Measurements from ENCODE around the gene SCFD2. TPM values are rescaled to one million over a fixed set of nuclear protein-coding genes. Genes with fewer than 3 reads are reported as not detected.
"Not testable (repeated sequence)": the region's sequence is repeated elsewhere in the genome, so short reads cannot be mapped to it uniquely, and the experiment has no call there.

Gene SCFD2
- total RNA-seq, 1 donor from 2014 or later = 14.3 TPM

DNA sequence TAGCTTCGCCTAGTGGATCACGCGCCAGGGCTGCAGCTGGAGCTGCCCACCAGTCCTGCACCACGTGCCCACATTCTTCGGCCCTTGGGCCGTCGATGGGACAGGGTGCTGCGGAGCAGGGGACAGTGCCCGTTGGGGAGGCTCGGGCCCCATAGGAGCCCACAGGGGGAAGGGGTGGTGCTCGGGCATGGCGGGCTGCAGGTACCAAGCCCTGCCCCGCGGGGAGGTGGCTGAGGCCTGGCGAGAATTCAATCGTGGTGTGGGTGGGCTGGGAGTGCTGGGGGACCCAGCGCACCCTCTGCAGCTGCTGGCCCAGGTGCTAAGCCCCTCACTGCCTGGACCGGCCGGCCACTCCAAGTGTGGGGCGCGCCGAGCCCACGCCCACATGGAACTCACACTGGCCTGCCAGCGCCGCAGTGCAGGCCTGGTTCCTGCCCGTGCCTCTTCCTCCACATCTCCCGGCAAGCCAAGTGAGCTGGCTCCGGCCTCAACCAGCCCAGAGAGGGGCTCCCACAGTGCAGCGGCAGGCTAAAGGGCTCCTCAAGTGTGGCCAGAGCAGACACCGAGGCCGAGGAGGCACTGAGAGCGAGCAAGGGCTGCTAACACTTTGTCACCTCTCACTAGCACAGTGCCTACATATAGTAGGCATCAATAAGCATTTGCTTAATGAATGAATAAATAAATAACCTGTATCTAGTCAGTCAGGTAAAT lies 11.7 kb downstream of the SCFD2 start:
- Histone ChIP-seq H3K27me3 (no peaks in the 10 kb centered on the region), H3K9me3 (no peaks in the 10 kb centered on the region), H3K36me3 (peaks cover 16% of the 10 kb centered on the region), H3K4me3 (no peak overlapping the region), H3K4me1 (no peaks in the 10 kb centered on the region), H3K27ac (no peak overlapping the region)
- intact Hi-C loops (cut with DNase I) = no loop called here
- TF ChIP-seq, protein P1, sequence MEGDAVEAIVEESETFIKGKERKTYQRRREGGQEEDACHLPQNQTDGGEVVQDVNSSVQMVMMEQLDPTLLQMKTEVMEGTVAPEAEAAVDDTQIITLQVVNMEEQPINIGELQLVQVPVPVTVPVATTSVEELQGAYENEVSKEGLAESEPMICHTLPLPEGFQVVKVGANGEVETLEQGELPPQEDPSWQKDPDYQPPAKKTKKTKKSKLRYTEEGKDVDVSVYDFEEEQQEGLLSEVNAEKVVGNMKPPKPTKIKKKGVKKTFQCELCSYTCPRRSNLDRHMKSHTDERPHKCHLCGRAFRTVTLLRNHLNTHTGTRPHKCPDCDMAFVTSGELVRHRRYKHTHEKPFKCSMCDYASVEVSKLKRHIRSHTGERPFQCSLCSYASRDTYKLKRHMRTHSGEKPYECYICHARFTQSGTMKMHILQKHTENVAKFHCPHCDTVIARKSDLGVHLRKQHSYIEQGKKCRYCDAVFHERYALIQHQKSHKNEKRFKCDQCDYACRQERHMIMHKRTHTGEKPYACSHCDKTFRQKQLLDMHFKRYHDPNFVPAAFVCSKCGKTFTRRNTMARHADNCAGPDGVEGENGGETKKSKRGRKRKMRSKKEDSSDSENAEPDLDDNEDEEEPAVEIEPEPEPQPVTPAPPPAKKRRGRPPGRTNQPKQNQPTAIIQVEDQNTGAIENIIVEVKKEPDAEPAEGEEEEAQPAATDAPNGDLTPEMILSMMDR (IDR thresholded peaks at IDR 0.05) = no peak
- ATAC-seq (peak; percentile 42), DNase-seq (no peak)

DNA sequence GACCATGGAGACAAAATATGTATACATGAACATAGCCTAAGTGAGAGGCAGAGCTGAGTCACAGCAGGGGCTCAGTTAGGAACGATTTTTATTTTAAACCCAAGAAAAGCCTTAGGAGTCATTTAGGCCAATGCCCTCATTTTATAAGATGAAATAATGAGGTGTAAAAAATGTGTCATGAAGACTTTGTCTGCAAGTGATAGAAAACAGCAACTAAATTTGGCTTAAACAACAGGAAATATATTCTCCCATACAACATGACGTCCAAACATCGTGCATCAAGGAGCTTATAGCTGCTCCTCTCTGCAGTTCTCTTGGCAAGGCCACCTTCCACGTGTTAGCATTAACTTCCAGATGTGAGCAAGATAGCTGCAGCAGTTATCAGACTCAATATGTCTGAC lies 16.8 kb downstream of the SCFD2 start:
- TF ChIP-seq, protein P1 (IDR thresholded peaks at IDR 0.05) = no peak
- no peak for DNase-seq
- Histone ChIP-seq H3K4me1 (no peaks in the 10 kb centered on the region), H3K4me3 (no peak overlapping the region), H3K27me3 (no peaks in the 10 kb centered on the region), H3K9me3 (no peaks in the 10 kb centered on the region), H3K36me3 (peaks cover 16% of the 10 kb centered on the region), H3K27ac (no peak overlapping the region)
- intact Hi-C loops (cut with DNase I) = no loop called here
- ATAC-seq = no peak

DNA sequence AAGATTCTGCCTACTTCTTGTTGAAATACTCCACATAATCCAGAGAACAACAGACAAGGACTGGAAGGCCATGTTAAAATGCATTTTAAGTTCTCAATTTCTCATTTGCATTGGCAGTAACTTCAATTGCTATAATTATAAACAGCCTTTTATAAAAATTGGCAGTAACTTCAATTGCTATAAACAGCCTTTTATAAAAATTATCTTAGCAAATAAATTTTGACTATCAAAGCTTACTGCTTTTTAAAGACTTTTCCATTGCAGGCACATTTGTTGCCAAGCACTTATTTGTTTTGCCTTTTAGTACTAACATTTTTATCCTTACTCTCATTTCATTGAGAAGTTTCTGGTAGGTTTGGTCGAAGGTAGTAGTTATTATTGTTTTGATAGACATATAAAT lies 17.8 kb downstream of the SCFD2 start:
- TF ChIP-seq, protein P1 (IDR thresholded peaks at IDR 0.05) = no peak
- Histone ChIP-seq H3K27me3 (no peaks in the 10 kb centered on the region), H3K9me3 (no peaks in the 10 kb centered on the region), H3K4me3 (no peak overlapping the region), H3K4me1 (no peaks in the 10 kb centered on the region), H3K36me3 (peaks cover 16% of the 10 kb centered on the region), H3K27ac (no peak overlapping the region)
- ATAC-seq (no peak), DNase-seq (no peak)
- intact Hi-C loops (cut with DNase I) = no loop called here

DNA sequence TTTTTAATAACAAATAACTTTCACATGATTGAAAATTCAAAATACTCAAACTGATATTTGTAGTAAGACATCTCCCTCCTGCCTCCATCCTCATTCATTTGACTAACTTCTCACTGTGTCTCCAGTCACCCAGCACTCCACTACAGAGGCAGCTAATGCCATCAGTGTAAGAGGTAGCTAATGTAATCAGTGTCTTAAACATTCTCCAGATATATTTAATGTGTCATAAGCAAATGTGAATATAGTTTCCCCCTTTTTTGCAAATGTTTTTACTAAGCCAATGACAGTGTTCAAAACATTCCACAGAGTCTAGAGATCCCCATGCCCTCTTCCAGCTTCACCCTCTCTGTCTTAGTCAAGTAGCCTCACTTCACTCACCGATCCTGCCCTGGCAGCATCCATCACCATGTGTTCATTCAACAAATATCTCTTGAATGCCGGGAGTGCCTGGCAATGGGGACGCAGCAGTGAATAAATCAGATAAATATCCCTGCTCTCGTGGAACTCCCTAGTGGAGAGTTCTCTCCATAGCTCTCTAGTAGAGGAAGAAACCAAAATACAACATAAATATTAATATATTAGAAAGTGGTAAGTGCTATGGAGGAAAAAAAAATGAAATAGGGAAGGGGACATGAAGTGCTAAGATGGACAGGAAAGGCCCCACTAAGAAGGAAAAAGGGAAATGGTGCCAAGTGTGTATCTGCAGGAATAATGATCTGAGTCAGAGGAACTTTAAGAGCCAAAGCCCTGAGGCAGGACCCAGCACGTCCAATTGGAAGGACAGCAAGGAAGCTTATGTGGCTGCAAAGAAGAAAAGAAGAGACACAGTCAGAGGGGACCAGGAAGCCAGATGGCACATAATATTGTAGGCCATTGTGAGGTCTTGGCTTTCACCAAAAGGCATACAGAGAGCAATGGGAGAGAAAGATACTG lies 18.7 kb downstream of the SCFD2 start:
- TF ChIP-seq, protein P1 (IDR thresholded peaks at IDR 0.05) = no peak
- H3K27ac ChIP-seq = no peak overlapping the region
- no peak for ATAC-seq

DNA sequence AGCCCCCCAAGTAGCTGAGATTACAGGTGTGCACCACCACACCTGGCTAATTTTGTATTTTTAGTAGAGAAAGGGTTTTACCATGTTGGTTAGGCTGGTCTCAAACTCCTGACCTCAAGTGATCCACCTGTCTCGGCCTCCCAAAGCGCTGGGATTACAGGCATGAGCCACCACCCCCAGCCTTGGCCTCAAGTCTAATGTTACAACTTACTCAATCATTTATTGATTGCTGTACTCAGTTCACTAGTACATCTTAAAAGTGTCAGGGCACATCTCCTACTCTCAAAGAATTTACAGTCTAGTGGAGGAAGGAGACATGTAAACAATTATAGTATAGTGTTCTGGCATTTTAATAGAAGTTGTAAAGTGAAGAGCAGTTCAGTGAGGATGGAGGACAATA lies 19.5 kb downstream of the SCFD2 start:
- intact Hi-C loops (cut with DNase I); H3K36me3 ChIP-seq; H3K27ac ChIP-seq; H3K4me1 ChIP-seq; H3K9me3 ChIP-seq; DNase-seq; ATAC-seq; H3K27me3 ChIP-seq; H3K4me3 ChIP-seq: not testable (repeated sequence)

More for the DNA sequence above, 18.7 kb downstream of the SCFD2 start:
- Histone ChIP-seq H3K36me3 (peaks cover 9% of the 10 kb centered on the region), H3K4me3 (no peak overlapping the region), H3K9me3 (no peaks in the 10 kb centered on the region), H3K4me1 (no peaks in the 10 kb centered on the region), H3K27me3 (no peaks in the 10 kb centered on the region)
- intact Hi-C loops (cut with DNase I) = no loop called here
- no peak for DNase-seq

DNA sequence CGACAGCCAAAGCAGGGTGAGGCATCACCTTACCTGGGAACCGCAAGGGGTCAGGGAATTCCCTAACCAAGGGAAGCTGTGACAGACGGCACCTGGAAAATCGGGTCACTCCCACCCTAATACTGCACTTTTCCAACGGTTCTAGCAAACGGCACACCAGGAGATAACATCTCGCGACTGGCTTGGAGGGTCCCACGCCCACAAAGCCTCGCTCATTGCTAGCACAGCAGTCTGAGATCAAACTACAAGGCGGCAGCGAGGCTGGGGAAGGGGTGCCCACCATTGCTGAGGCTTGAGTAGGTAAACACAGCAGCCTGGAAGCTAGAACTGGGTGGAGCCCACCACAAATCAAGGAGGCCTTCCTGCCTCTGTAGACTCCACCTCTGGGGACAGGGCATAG lies 25.7 kb downstream of the SCFD2 start:
- H3K27me3 ChIP-seq; H3K9me3 ChIP-seq; intact Hi-C loops (cut with DNase I); H3K36me3 ChIP-seq; DNase-seq; H3K27ac ChIP-seq; H3K4me1 ChIP-seq; ATAC-seq; H3K4me3 ChIP-seq: not testable (repeated sequence)

DNA sequence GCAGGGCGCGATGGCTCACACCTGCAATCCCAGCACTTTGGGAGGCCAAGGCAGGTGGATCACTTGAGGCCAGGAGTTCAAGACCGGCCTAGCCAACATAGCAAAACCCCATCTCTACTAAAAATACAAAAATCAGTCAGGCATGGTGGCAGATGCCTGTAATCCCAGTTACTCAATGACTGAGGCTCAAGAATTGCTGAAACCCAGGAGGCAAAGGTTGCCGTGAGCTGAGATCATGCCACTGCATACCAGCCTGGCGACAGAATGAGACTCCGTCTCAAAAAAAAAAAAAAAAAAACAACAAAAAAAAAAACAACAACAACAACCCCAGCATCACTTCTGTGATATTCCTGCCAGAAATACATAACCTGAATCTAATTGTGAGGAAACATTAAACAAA lies 30.9 kb downstream of the SCFD2 start:
- intact Hi-C loops (cut with DNase I); ATAC-seq; H3K9me3 ChIP-seq: not testable (repeated sequence)

More for the DNA sequence above, 30.9 kb downstream of the SCFD2 start:
- not testable (repeated sequence) for H3K4me1 ChIP-seq, H3K4me3 ChIP-seq, H3K27ac ChIP-seq, H3K27me3 ChIP-seq, H3K36me3 ChIP-seq, DNase-seq
